IMR-90 (cell line): Measurements from ENCODE around the gene METTL2A.
"Not testable (repeated sequence)": the region's sequence is repeated elsewhere in the genome, so short reads cannot be mapped to it uniquely, and the experiment has no call there.

Source experiments
- BHLHE40 ChIP-seq: fragments of 150-350 bp; IDR thresholded peaks from 2 replicates; pipeline ENCODE4 v1.6.1; 2016; ENCODE audit warnings: mild to moderate bottlenecking, low read depth, low read length
- CEBPB ChIP-seq: IDR thresholded peaks from 2 replicates; pipeline ENCODE4 v1.6.1; 2012; ENCODE audit warnings: low read depth, low read length, improper control_type of control experiment
- CHD1 ChIP-seq: IDR thresholded peaks from 2 replicates; pipeline ENCODE4 v1.6.1; 2012; ENCODE audit warnings: low read depth, low read length, improper control_type of control experiment
- CTCF ChIP-seq: conservative IDR thresholded peaks from 2 replicates; pipeline ENCODE4 v1.5.1; 2012; ENCODE audit warnings: mild to moderate bottlenecking, low read depth, low read length, improper control_type of control experiment
- MAFK ChIP-seq: IDR thresholded peaks from 2 replicates; pipeline ENCODE4 v1.6.1; 2012; ENCODE audit warnings: low read depth, low read length, improper control_type of control experiment
- MXI1 ChIP-seq: IDR thresholded peaks from 2 replicates; pipeline ENCODE4 v1.6.1; 2012; ENCODE audit warnings: low read depth, mild to moderate bottlenecking, low read length, moderate library complexity, borderline replicate concordance
- POLR2A ChIP-seq: IDR thresholded peaks from 2 replicates; pipeline ENCODE4 v1.6.1; 2012; ENCODE audit warnings: mild to moderate bottlenecking, low read depth, low read length
- RAD21 ChIP-seq: IDR thresholded peaks from 2 replicates; pipeline ENCODE4 v1.6.1; 2012; ENCODE audit warnings: low read length, improper control_type of control experiment
- SMC3 ChIP-seq: fragments of 150-350 bp; IDR thresholded peaks from 2 replicates; pipeline ENCODE4 v1.6.1; 2016; ENCODE audit warnings: low read depth, mild to moderate bottlenecking, antibody characterized with exemption, low read length, moderate library complexity

- TF ChIP-seq RAD21, CTCF, MXI1, POLR2A, SMC3, CHD1, BHLHE40, MAFK, CEBPB: not testable (repeated sequence)
These were observed 55.4 kb downstream of the METTL2A start for GRCh38 chr17:62478880-62479638.
